GM18873 (cell line): ENCODE data around the gene RNF151.

Experiments
- ATAC-seq: cut with Tn5 transposase; IDR thresholded peaks from one replicate; pipeline ENCODE4 v1.9.1; 2021; ENCODE audit warnings: mild to moderate bottlenecking, moderate library complexity, moderate number of reproducible peaks; ENCODE audit not compliant: unreplicated experiment, low FRiP score

Gene RNF151

DNA sequence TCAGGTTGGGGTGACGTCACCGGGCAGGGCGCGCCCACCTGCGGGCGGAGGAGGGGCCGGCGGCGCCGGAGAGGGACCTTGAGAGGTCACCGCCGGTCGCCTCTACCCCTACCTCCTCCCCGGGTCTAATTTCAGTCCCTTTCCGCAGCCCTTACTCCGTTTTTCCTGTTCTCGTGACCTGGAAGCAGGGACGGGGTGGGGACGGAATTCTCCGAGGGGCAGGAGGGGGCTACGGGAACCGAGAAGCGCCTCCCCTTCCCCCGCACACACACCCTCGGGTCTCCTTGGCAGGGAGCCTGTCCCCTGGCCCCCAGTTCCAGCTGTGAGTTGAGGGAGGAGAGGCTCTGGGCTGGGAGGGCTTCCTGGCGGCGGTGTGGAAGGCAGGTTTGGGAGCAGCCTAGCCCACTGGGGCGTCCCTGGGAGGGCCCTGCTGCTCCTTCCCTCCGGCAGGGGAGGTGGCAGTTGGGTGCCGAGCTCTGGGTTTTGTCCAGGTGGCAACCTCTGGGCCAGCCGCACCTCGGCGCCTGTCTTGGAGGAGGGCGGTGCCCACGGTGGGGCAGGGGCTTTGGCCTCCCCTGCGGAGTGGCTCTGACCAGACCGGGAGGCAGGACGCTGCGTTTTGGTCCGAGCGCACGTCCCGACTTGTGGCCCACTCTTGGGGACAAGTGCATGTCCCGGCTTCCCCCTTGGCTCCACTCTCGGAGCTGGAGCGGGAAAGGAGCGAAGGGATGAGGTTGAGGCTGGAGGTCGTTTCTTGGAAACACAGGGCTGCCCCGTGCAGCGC lies 23.9 kb downstream of the RNF151 start:
- ATAC-seq, result no peak

DNA sequence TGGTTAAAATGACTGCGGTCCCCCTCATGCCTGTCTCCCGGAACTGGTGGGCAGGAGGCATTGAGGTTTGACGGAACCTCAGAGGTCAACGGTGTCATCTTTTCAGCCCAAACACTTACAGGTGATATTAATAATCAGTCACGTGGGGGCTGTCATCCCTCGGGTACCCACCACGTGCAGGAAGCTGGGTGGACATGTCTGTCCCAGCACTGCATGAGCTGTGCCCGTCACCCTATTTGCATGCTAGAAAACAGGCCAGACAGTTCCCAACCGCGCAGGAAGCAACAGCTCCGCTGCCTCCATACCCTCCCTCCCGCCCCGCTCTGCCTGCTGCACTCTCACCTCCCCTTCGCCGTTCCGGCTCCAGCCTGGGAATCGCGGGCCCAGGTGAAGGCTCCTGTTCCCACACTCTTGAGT lies 24.5 kb downstream of the RNF151 start:
- ATAC-seq, result peak; percentile 43

DNA sequence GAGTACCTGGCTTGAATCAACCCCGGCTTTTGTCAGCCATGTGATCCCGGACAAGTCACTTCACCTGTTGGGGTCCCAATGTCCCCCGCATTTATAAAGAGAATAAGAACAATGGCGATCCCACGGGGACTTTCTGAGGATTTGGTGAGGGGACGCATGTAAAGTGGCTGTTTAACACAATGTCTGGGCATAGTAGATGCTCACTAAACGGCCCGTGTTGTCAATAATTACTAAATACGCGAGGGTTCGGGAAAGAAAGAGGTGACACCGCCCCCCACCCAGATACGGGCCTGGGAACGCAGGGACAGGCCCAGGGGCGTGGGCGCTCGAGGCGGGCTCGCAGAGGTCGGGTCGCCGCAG lies 24.9 kb downstream of the RNF151 start:
- ATAC-seq, result no peak

DNA sequence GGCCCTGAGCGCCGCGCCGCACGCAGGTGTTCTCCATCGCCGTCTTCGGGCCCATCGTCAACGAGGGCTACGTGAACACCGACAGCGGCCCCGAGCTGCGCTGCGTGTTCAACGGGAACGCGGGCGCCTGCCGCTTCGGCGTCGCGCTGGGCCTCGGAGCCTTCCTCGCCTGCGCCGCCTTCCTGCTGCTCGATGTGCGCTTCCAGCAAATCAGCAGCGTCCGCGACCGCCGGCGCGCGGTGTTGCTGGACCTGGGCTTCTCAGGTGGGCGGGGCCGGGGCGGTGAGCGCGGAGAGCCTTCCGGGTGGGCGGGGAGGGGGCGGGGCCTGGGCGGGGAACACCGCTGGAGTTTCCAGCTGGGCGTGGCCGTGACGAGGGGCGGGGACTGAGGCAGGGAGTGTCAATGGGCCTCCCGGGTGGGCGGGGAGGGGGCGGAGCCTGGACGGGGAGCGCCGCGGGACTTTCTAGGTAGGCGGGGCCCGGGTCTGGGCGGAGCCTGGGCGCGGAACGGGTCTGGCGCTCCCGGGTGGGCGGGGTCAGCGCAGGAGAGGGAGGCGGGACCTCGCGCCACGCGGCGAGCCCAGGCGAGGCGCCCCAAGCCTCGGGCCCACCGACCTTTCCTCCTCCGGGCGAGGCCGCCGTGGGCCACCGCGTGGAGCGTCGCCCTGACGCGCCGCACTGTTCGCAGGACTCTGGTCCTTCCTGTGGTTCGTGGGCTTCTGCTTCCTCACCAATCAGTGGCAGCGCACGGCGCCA lies 25.5 kb downstream of the RNF151 start:
- no peak for ATAC-seq

DNA sequence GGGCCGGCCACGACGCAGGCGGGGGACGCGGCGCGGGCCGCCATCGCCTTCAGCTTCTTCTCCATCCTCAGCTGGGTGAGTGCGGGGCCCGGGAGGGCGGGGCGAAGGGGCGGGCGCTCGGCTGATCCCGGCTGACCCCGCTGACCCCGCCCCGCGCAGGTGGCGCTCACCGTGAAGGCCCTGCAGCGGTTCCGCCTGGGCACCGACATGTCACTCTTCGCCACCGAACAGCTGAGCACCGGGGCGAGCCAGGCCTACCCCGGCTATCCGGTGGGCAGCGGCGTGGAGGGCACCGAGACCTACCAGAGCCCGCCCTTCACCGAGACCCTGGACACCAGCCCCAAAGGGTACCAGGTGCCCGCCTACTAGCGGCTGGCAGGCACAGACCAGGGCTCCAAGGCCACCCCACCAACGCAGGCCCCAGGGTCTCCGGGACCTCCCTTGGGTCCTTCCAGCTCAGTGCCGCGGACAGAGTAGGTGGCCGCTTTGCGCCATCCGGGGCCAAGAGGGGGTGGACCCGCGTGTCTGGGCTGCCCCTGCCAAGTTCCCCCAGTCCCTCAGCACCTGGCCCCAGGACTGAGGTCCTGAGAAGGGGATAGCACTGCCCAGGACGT lies 26.2 kb downstream of the RNF151 start:
- no peak for ATAC-seq

DNA sequence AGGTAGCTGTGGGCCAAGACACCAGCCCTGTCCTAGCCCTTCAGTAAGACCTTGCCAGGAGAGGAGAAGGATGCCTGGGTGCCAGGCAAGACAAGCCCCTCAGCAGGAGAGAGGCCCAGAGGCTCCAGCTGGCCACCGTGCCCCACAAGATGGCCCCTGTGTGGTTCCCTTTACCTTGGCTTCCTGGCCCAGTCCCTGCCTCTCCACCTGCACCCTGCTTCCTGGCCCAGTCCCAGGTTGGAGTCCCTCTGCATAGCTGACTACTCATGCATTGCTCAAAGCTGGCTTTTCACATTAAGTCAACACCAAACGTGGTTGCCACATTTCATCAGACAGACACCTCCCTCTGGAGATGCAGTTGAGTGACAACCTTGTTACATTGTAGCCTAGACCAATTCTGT lies 27.1 kb downstream of the RNF151 start:
- no peak for ATAC-seq

DNA sequence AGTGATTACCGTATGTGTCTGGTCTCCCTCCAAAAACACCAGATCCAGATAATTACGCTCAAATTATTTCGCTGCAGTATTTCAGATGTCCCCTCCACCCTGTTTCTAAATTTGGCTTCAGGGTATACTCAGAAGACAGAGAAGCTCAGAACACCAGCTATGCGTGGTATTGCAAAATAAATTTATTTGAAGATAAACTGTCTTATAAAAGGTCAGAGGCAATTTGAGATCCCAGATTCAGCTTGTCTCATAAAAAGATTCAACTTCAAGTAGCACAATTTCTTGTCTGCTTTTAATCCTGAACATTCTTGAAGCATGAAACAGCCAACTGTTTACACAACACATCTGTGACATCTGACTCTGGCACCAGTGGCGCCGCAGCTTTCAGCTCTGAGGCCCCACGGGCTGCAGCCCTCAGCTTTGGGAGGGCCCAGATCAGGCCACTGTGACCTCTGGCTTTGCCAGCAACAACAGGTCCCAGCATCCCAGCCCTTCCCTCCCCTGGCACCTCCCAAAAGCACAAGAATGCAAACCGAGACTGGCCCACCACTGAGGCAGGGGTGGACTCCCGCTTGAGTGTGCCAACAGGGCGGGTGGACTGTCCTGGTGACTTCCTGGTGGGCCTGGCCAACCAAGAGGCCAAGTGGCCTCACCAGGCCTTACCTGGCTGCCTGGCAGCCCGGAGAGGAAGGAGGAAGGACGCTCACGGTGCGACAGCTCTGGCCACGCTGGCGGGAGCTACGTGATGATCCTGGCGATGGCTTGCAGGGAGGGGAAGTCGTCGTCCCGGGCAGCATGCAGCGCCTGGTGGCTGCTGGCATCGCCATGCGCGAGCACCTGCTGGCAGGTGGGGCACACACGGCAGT lies 31.1 kb downstream of the RNF151 start:
- ATAC-seq, result no peak

DNA sequence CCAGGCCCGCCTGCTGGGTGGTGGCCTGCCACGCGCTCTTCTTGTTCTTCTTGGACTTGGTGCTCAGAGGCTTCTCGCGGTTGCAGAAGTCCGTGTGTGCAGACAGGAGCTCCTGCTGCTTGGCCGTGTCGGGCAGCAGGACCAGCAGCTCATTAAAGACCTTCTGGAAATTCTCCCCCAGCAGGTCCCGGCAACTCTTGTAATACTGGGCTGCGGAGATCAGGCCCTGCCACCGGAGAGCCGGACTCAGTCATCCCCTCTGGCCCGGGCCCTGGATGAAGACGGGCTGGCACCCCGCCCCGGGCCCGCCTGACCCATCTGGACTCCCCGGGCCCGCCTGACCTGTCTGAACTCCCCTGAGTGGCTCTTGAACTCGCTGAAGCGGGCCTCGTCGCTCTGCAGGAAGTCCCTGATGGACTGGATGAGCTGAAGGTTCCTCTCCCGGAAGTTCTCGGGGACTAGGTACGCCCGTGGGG lies 31.7 kb downstream of the RNF151 start:
- no peak for ATAC-seq

DNA sequence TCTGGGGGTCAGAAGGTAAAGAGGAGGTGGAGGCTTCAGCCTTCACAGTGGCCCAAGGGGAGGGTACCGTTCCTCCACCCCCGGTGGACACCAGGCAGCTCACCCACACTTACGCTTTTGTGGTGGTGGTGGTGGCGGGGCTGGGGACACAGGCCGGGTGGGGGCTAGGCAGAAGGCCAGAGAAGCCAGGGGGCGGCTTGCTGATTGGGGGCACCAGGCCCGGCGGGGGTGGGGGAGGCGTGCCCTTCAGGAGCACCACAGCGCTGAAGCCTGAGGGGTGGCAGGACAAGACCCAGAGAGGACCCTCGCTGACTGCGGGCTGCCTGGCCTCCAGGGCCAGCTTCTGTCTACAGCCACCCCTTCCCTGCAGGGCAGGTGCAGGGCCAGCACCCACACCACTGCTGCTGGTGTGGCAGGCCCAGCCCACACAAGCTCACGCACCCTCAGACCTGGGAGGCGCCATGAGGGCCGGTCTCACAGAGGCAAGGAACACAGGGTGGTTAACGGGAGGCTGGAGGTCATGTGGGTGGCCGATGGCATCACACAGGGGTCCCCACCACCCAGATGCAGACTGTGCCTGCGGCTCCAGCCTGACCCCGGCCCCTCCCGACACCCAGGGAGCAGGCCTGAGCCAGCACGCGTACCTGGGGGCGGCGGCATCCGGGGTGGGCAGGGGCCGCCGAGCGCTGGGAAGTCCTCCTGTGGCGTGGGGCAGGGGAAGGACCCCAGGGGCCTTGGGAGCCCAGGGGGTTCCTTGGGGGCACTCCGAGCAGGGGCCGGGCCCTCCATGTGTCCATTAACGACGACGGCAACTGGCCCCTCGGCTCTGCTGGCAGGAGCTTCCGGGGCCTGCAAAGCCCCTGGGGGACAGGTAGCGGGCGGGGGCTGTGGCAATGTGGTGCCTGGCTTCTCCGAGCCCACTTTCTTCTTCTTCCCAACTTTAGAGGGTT lies 32.5 kb downstream of the RNF151 start:
- ATAC-seq, result no peak

DNA sequence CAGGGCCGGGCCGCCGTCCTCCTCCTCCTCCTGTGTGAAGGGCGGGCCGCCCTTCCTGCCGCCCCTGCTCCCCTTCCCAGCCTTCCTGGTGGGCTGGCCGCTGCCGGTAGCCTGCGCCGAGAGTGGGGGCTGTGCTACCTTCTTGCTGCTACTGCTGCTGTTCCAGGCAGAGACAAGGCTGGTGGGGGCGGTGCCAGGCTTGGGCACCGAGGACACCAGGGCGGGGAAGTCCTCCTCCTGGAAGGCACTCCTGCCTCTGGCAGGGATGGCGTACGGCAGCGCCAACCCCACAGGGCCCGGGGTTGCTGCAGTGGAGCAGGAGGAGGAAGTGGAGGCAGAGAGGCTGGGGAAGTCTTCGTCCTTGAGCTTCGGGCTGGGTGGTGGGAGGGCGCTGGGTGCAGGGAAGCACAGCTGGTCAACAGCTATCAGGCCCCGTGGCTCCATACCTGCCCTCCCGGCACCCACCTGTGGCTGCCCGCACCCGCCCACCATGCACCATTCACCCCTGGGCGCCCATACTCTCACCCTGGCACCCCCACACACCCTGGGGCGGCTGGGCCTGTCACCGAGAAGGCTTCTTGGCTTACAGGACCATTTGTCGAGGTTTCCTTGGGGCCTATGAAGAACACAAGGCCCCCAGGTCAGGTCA lies 33.3 kb downstream of the RNF151 start:
- no peak for ATAC-seq

DNA sequence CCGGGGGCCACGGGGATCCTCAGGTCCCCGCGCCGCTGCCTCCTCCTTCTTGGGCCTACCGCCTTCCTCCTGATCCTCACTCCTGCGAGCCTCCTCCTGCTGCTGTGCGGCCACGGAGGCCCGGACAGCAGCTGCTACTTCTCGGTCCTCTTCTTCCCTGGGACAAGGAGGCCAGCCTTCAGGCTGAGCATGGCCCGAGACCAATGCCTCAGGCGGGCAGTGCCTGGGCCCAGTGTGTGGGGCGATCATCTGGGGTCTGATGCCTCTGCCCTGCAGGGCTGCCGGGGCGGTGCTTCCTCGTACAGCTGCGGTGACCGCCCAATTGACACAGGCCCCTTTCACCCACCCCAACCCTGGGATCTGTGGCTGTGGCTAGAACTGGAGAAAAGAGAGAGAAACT lies 34.4 kb downstream of the RNF151 start:
- ATAC-seq, result no peak

DNA sequence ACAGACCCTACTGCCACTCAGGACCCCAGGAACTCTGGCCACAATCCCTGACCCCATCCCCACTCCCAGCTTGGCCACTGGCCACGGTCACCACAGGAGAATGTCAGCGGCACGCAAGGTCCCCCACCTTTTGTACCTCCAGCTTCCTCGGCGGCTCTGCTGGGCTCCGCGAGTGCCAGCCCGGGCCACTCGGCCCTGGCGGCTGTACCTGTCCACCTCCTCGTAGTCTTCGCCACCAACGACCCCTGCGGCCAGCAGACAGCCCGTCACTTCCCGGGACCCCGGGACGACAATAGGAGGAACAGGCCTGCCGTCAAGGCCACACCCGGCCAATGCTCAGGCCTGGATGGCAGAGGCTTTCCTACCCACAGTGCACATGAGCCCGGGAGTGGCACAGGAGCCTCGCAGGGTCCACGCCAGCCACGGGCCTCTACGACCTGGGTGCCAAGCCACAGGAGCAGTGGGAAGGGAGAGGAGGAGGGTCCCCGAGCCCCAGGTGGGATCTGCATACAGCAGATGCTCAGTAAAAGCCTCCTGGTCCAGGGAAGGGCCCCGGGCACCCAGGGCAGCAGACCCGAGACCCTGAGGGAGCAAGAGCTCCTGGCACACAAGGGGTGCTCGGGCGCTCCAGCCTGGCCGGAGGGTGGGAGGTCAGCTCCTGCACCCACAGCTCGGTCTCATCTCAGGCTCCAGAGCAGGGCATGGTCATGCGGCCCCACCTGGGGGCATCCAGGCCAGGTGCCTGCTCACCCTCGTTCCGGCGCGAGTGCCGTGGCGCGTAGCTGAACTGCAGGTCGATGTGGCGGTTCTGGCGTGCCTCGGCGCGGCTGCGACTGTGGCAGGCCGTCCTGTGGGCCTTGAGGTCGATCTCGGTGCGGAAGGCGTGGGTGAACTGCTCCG lies 35.0 kb downstream of the RNF151 start:
- no peak for ATAC-seq

DNA sequence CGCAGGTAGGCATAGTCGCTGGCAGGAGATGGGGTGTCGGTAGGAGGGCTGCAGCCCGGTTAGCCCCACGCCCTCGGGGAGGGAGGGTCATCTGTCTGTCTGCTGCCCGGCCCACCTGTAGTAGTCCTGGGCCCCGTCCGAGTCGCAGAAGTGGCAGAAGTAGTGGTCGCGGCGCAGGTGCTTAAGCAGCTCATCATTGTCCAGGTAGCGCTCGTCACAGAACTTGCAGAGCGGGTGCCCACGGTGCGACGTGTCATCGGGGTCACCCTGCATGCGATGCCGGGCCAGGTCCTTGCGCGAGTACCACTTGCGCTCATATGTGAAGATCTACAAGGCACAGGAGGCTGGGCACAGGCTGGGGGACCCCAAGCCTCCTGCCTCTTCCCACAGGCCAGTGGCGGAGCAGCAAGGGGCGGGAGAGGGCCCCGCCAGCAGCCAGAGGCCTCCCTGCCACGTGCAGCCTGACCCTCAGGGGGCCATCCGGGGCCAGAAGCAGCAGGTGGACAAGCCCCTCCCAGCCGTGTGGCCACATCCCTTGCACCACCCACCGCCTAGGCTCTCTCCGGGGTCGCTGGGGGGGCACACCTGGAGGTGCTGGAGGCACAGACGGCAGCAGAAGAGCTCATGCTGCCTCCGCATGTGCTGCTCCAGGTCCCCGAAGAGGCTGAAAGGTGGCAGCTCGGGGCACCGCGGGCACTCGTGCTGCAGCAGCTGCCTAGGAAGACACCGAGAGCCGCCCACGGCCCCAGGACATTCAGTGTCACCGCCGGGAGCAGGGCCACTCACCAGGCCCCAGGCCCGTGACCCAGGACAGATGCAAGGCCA lies 36.0 kb downstream of the RNF151 start:
- no peak for ATAC-seq

DNA sequence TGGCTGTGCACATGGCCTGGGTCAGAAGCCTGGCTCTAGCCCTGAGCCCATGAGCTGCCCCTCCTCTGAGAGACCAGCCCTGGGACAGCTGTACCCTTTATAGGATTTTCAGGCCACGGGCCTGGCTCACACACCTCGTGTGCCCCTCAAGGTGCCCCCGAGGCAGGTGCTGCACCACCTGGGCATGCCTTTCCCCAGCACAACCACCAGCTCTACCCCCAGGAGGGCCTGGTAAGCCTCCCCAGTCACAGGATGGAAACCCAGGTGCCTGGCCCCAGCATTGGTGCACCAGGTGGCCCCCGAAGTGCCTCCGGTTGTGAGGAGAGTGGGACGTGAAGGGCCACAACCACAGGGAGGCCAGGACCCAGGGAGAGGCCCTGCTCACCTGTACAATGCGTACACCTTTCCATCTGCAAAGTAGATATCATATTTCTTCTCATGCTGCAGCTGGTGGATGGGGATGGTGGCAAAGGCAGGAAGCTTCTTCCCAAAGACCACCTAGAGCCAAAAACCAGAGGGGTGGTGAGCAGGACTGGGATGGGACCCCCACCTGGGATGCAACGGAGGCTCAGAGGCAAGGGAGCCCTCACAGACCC lies 36.7 kb downstream of the RNF151 start:
- ATAC-seq, result no peak

DNA sequence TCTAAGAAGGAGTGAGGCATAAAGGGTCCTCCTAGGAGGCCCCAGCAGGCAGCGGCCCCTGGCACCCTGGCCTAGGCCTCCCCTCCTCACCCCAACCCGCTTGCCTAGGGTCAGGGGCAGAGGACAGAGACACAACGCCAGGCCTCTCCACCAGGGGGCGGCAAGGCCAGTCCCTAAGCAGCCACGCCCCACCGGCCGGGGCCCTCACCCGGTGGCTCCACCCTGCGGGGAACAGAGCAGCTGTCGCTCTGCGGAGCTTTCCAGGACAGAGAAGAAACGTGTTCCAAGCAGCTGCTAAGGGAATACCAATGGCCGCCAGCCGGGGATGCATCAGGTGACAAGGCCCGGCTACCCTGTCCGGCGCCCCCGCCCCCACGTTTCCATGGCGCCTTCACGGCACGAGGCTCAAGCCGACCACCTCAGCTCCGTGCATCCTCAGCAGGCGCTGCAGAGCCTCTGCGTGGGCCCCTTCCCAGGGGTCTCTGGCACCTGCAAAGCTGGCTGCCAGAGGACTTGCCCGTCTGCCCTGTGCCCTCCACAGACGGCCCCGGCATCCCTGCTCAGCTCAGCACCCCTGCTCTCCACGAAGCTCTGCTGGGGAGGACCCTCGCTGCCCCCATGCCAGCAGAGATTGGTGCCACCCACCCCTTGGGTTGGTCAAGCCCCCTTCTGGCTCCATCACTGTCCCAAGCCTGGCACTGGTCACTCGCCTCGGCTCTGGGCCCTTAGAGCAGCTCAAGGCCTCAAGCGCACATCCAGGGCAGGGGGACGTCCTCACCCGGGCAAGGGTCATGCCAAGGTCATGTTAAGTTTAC lies 37.4 kb downstream of the RNF151 start:
- ATAC-seq, result no peak
